ENCODE results near the gene ACTRT2. TPM values are rescaled to one million over a fixed set of nuclear protein-coding genes. Genes with fewer than 3 reads are reported as not detected.

ACTRT2 gene
- total and polyA plus RNA-seq, 2 of the 8 experiments (the other 6 are each of a cell fraction or from before 2014, with no cell fraction given), result not detected

DNA sequence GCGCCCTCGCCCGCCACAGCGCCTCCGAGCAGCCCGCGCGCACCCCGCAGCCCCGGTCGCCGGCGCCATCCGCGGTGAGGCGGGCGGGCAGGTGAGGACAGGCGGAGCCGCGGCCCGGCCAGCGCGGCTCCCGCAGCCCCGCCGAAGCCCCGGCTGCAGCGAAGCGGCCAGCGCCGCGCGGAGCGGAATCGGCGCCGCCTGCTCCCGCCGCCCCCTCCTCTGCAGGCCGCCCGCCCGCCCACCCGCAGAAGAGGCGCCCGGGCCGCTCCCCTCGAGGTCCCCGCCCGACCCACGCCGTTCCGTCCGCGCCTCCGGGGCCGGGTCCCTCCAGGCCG, 49.0 kb downstream of the ACTRT2 start:
- H2BK15ac ChIP-seq (ENCODE audit: low read length), result no peak overlapping the region
- H3K79me1 ChIP-seq (ENCODE audit: low read depth, low read length), result no peaks in the 10 kb centered on the region
- no peak overlapping the region for H2AFZ ChIP-seq (ENCODE audit: low read length)
- no peak overlapping the region for H2BK120ac ChIP-seq (replicated peaks; ENCODE audit: low read depth, low read length)
- WGBS, 2 experiments (ENCODE audit: extremely low coverage in 1 of 2, insufficient coverage in 1 of 2, insufficient read length in 1 of 2, insufficient replicate concordance in 2 of 2, low coverage in 1 of 2, low lambda C conversion rate in 2 of 2, missing lambda C conversion rate in 1 of 2), result no CpG with 5 or more reads among the region's 57 CpGs
- H3K4me3 ChIP-seq (ENCODE audit: extremely low read depth in 1 of 4, insufficient read depth in 2 of 4, low read depth in 3 of 4, low read length in 4 of 4), result peak overlapping the region; percentile 19 to 66 (median 35); a peak in 6 of 8 replicates
- no peak overlapping the region for H3K23ac ChIP-seq (ENCODE audit: insufficient read length)
- no peak overlapping the region for H3K4ac ChIP-seq (replicated peaks; ENCODE audit: insufficient read length, low read depth, low read length)
- H4K8ac ChIP-seq (ENCODE audit: extremely low read depth, insufficient read depth, low read length), result no peak overlapping the region
- peak overlapping the region; percentile 75 for H3K4me2 ChIP-seq (ENCODE audit: insufficient read depth in 1 of 2, low read depth in 2 of 2, low read length in 2 of 2)
- peaks cover 13% of the 10 kb centered on the region; the same call in 1 of the 2 replicates for H3K23me2 ChIP-seq (ENCODE audit: low read depth, low read length)
- H3K18ac ChIP-seq (ENCODE audit: extremely low read depth, low read length), result no peak overlapping the region
- H2BK20ac ChIP-seq (ENCODE audit: low read length), result no peak overlapping the region
- peaks cover 83 to 96% (median 90%) of the 10 kb centered on the region in 4 experiments for H3K27me3 ChIP-seq (replicated peaks in 1 of 4; ENCODE audit: control insufficient read depth in 3 of 4, extremely low read depth in 1 of 4, insufficient read depth in 3 of 4, low read length in 3 of 4)
- no peak overlapping the region for H4K5ac ChIP-seq (ENCODE audit: insufficient read length, low read depth, low read length)
- no peak overlapping the region for H4K91ac ChIP-seq (replicated peaks; ENCODE audit: insufficient read length, low read length)
- no peak overlapping the region for H3K27ac ChIP-seq (ENCODE audit: low read depth, low read length)
- no peaks in the 10 kb centered on the region; a peak in 1 of 4 replicates for H3K9me3 ChIP-seq (ENCODE audit: insufficient read depth in 2 of 2, low read depth in 1 of 2, low read length in 1 of 2)
- TF ChIP-seq POLR2A (IDR thresholded peaks at IDR 0.05; ENCODE audit: control extremely low read depth in 1 of 2, low read depth in 2 of 2, low read length in 2 of 2) (no peak), JUN (IDR thresholded peaks at IDR 0.05; ENCODE audit: low read depth, low read length) (no peak), CHD1 (IDR thresholded peaks at IDR 0.05; ENCODE audit: low read depth, low read length) (no peak), KDM4A (IDR thresholded peaks at IDR 0.05; ENCODE audit: low read depth, low read length, severe bottlenecking) (no peak), HDAC6 (IDR thresholded peaks at IDR 0.05; ENCODE audit: low read depth, low read length) (no peak), POU5F1 (IDR thresholded peaks at IDR 0.05; ENCODE audit: low read depth, low read length) (no peak), ATF3 (IDR thresholded peaks at IDR 0.05; ENCODE audit: insufficient read depth, low read depth, low read length) (no peak), SP4 (IDR thresholded peaks at IDR 0.05; ENCODE audit: low read length) (no peak), NANOG (IDR thresholded peaks at IDR 0.05; ENCODE audit: insufficient read depth, low read depth, low read length, poor library complexity, severe bottlenecking) (no peak), SUZ12 (IDR thresholded peaks at IDR 0.05; ENCODE audit: low read length) (no peak), TCF12 (IDR thresholded peaks at IDR 0.05; ENCODE audit: low read depth, low read length) (no peak), TAF1 (IDR thresholded peaks at IDR 0.05; ENCODE audit: low read depth, low read length) (no peak), FOSL1 (IDR thresholded peaks at IDR 0.05; ENCODE audit: insufficient read depth, low read depth, low read length) (no peak)
- no peaks in the 10 kb centered on the region for H3K79me2 ChIP-seq (ENCODE audit: control insufficient read depth in 1 of 2, insufficient read depth in 2 of 2, low read length in 2 of 2)
- H3K14ac ChIP-seq (ENCODE audit: insufficient read length), result no peak overlapping the region
- H2BK12ac ChIP-seq (ENCODE audit: low read depth, low read length), result no peak overlapping the region
- H3K36me3 ChIP-seq (ENCODE audit: control insufficient read depth in 2 of 4, insufficient read depth in 4 of 4, low read length in 3 of 4), result peaks cover 0 to 18% (median 0%) of the 10 kb centered on the region in 4 experiments; a peak in 1 of 8 replicates
- H3K9ac ChIP-seq (replicated peaks in 1 of 4; ENCODE audit: extremely low read depth in 1 of 4, low read depth in 3 of 4, low read length in 3 of 4), result no peak overlapping the region
- peaks cover 9 to 21% of the 10 kb centered on the region in 2 experiments for H4K20me1 ChIP-seq (replicated peaks in 1 of 2; ENCODE audit: control insufficient read depth in 1 of 2, insufficient read depth in 2 of 2, low read length in 2 of 2)
- H3K4me1 ChIP-seq (replicated peaks in 1 of 4; ENCODE audit: control insufficient read depth in 3 of 4, insufficient read depth in 4 of 4, low read length in 3 of 4), result peaks cover 0 to 49% (median 33%) of the 10 kb centered on the region in 4 experiments; a peak in 6 of 7 replicates
- H3K56ac ChIP-seq (replicated peaks; ENCODE audit: insufficient read length, low read depth, low read length), result no peak overlapping the region
- no peak overlapping the region for H2BK5ac ChIP-seq (ENCODE audit: low read depth, low read length)
- POLR2A ChIA-PET (ENCODE audit: partially characterized antibody), result interaction anchor here (0.7 kb wide), 1 partner anchor 33 kb away, joined by 3 read pairs; no protein-coding TSS in a partner anchor
- CTCF ChIA-PET (ENCODE audit: partially characterized antibody), result no interaction called here
- peak in 1 of 2 experiments; percentile 56 for DNase-seq (ENCODE audit: low read depth in 1 of 2, low spot score in 2 of 2)
- FAIRE-seq, result no peak
- no peak overlapping the region for H2AK5ac ChIP-seq (ENCODE audit: low read depth, low read length)

Data from H1 (cell line).